ENCODE data around the gene SPDEF.

GRCh38 chr6:34514112-34514511 is 42.0 kb downstream of the SPDEF start:
- TF ChIP-seq POLR2A (IDR thresholded peaks at IDR 0.05) (no peak), EP300 (IDR thresholded peaks at IDR 0.05) (no peak)

Data from sigmoid colon (tissue), 4 donors.